GM10847 (cell line): Measurements from ENCODE around the gene HIP1.

ENCODE experiments used
- POLR2A ChIP-seq: IDR thresholded peaks from 2 replicates; pipeline ENCODE4 v1.6.1; 2011; ENCODE audit not compliant: insufficient read length; ENCODE audit errors: extremely low read depth

HIP1 gene

GRCh38 chr7:75718390-75719031 lies 20.2 kb downstream of the HIP1 start:
- no peak for TF ChIP-seq POLR2A

DNA sequence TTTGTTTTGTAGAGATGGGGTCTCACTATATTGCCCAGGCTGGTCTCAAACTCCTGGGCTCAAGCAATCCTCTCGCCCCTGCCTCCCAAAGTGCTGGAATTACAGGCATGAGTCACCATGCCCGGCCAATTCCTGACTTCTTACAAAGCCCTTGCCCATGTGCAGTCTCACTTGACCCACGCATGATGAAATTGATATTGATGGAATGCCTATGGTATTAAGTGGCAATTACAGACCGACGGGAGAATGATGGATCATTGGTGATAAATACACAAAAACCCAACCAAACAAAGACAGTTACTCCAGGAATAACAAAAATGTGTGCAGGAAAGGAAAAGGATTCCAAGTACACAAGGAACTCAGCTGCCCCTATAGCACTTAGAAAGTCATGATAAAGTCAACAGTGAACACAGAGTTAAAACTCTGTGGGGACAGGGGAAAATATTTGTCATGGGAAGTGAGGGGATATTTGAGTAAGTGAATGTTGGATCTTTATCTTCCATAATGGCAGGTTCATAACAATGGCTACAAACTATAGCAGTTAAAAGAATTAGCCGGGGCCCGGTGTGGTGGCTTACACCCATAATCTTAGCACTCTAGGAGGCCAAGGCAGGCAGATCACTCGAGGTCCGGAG lies 21.6 kb downstream of the HIP1 start:
- TF ChIP-seq POLR2A, result no peak

GRCh38 chr7:75715864-75716263 lies 22.9 kb downstream of the HIP1 start:
- TF ChIP-seq POLR2A, result no peak

GRCh38 chr7:75712517-75713361 lies 26.0 kb downstream of the HIP1 start:
- no peak for TF ChIP-seq POLR2A

GRCh38 chr7:75711656-75712514 lies 26.9 kb downstream of the HIP1 start:
- TF ChIP-seq POLR2A, result no peak

DNA sequence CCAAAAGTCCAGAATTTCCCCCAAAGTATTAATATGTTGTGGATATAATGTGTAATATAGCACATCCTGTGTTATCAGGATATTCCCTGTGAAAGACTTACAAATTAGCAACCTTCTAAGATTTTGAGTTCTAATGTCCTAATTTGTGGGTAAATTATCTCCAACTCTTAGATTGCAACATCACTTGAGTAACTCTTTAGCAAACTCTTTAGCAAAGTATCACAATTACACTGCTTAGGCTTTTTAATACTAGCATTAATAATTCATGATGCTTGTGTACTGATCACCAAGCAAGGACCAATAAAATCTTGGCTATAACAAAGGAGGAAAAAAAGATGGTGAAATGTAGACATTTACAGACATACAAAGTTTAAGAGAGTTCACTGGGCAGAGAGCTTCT lies 27.7 kb downstream of the HIP1 start:
- TF ChIP-seq POLR2A, result no peak

- no peak for TF ChIP-seq POLR2A
Observed at GRCh38 chr7:75704928-75705327, 33.8 kb downstream of the HIP1 start.

DNA sequence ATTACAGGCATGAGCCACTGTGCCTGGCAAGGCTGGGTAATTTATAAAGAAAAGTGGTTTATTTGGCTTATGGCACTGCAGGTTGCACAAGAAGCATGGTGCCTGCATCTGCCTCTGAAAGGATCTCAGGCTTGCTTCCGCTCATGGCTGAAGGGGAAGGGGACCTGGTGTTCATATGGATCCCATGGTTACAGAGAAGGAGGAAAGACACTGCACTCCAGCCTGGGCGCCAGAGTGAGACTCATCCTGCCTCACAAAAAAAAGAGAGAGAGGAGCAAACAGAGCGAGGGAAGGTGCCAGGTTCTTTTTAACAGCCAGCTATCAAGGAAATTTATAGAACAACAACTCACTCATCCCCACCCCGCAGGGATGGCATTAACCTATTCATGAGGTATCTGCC lies 36.2 kb downstream of the HIP1 start:
- no peak for TF ChIP-seq POLR2A

GRCh38 chr7:75699993-75700392 lies 38.7 kb downstream of the HIP1 start:
- no peak for TF ChIP-seq POLR2A

- TF ChIP-seq POLR2A, result no peak
Observed at GRCh38 chr7:75698358-75698757, 40.4 kb downstream of the HIP1 start.

DNA sequence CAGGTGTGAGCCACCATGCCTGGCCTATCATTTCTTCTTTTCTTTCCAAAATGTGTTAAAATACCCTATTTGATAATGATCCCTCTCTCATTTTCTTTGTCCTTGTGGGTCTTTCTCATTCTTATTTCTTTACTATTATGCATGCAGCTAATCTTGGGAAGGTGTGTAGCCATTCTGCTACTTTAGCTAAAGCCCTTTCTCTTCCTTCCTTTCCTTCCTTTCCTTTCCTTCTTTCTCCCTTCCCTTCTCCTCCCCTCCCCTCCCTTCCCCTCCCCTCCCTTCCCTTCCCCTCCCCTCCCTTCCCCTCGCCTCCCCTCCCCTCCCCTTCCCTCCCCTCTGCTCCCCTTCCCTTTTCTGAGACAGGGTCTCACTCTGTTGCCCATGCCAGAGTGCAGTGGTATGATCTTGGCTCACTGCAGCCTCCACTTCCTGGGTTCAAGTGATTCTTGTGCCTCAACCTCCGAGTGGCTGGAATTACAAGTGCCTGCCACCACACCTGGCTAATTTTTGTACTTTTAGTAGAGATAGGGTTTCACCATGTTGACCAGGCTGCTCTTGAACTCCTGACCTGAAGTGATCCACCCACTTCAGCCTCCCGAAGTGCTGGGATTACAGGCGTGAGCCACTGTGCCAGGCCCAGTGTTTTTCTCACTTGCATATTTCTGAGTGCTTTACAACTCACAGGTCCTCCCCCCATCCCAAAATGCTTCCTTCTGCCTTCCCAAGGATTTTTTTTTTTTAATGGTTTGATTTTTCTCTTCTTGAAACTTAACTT lies 42.3 kb downstream of the HIP1 start:
- TF ChIP-seq POLR2A, result no peak

GRCh38 chr7:75694638-75695399 lies 43.9 kb downstream of the HIP1 start:
- no peak for TF ChIP-seq POLR2A

- TF ChIP-seq POLR2A, result no peak
Observed at GRCh38 chr7:75691793-75692543, 46.8 kb downstream of the HIP1 start.

GRCh38 chr7:75690121-75690523 lies 48.6 kb downstream of the HIP1 start:
- no peak for TF ChIP-seq POLR2A
